IMR-90 (cell line): ENCODE measurements around the gene CLNK. TPM values are rescaled to one million over a fixed set of nuclear protein-coding genes. Genes with fewer than 3 reads are reported as not detected.

Source experiments
- ATAC-seq: fragments of 200-7000 bp; cut with Tn5 transposase; 2 replicates; pipeline ENCODE4 v1.9.1; 2020; ENCODE audit warnings: low read depth, mild to moderate bottlenecking, moderate library complexity
- BruUV-seq: library from RNA; stranded (reverse); fragments of 400-500 nt; replicated peaks from 2 replicates; lab custom pipeline; 2021; lab: Mats Ljungman, UMichigan
- CTCF ChIA-PET: fragments of 300-600 bp; formaldehyde crosslinking; extraction: SDS; loops from one replicate; lab custom pipeline; 2021; ENCODE audit warnings: antibody characterized with exemption; lab: Yijun Ruan, JAX
- POLR2A ChIA-PET: fragments of 300-600 bp; sonication (Branson Sonifier 250); formaldehyde crosslinking; loops from one replicate; lab custom pipeline; 2022; ENCODE audit warnings: antibody characterized with exemption; ENCODE audit not compliant: unreplicated experiment; lab: Charles Lee
- DNase-seq: peaks from one replicate; pipeline ENCODE4 v3.0.0; 2013
- H2AFZ ChIP-seq: replicated peaks from 2 replicates; pipeline ENCODE3; 2013; ENCODE audit warnings: low read length, mild to moderate bottlenecking; ENCODE audit not compliant: poor library complexity
- H2AK5ac ChIP-seq: 2 replicates; pipeline ENCODE4 v1.6.1; 2013; ENCODE audit warnings: low read depth, low read length, inconsistent platforms
- H2AK9ac ChIP-seq: replicated peaks from 2 replicates; pipeline ENCODE3; 2013; ENCODE audit warnings: mild to moderate bottlenecking, low read depth, low read length, moderate library complexity; ENCODE audit not compliant: poor library complexity
- H2BK120ac ChIP-seq: 2 replicates; pipeline ENCODE4 v1.6.1; 2013; ENCODE audit warnings: low read depth, low read length, inconsistent platforms
- H2BK15ac ChIP-seq: 3 replicates; pipeline ENCODE4 v1.6.1; 2013; ENCODE audit warnings: low read depth, low read length, inconsistent platforms
- H2BK20ac ChIP-seq: 2 replicates; pipeline ENCODE4 v1.6.1; 2013; ENCODE audit warnings: low read depth, mild to moderate bottlenecking, inconsistent platforms, low read length, moderate library complexity
- H2BK5ac ChIP-seq: 2 replicates; pipeline ENCODE4 v1.6.1; 2013; ENCODE audit warnings: mild to moderate bottlenecking, low read depth, low read length, inconsistent platforms; ENCODE audit not compliant: poor library complexity, severe bottlenecking
- H3K14ac ChIP-seq: replicated peaks from 2 replicates; pipeline ENCODE4 v1.6.1; 2013; ENCODE audit warnings: low read depth, low read length, inconsistent platforms
- H3K18ac ChIP-seq: 2 replicates; pipeline ENCODE4 v1.6.1; 2013; ENCODE audit warnings: low read depth, low read length, control low read depth
- H3K23ac ChIP-seq: 2 replicates; pipeline ENCODE4 v1.6.1; 2013; ENCODE audit warnings: low read depth, low read length, inconsistent platforms
- H3K27ac ChIP-seq: 2 replicates; pipeline ENCODE4 v1.5.1; 2013; ENCODE audit warnings: mild to moderate bottlenecking, control low read depth, low read length; ENCODE audit not compliant: insufficient read depth
- H3K27me3 ChIP-seq: 2 replicates; pipeline ENCODE4 v1.6.1; 2013; ENCODE audit warnings: low read length; ENCODE audit not compliant: control insufficient read depth, insufficient read depth
- H3K36me3 ChIP-seq: 2 replicates; pipeline ENCODE4 v1.6.1; 2013; ENCODE audit warnings: low read length, mixed read lengths; ENCODE audit not compliant: control insufficient read depth, insufficient read depth
- H3K4ac ChIP-seq: 2 replicates; pipeline ENCODE4 v1.6.1; 2013; ENCODE audit warnings: low read depth, low read length, inconsistent platforms
- H3K4me1 ChIP-seq: 2 replicates; pipeline ENCODE4 v1.6.1; 2013; ENCODE audit warnings: low read length, mixed read lengths; ENCODE audit not compliant: control insufficient read depth, insufficient read depth
- H3K4me2 ChIP-seq: 2 replicates; pipeline ENCODE4 v1.6.1; 2013; ENCODE audit warnings: low read depth, mild to moderate bottlenecking, control low read depth, low read length, moderate library complexity
- H3K4me3 ChIP-seq: 2 replicates; pipeline ENCODE4 v1.5.1; 2013; ENCODE audit warnings: low read depth, mild to moderate bottlenecking, control low read depth, low read length, moderate library complexity; ENCODE audit not compliant: insufficient read depth
- H3K56ac ChIP-seq: 2 replicates; pipeline ENCODE4 v1.6.1; 2013; ENCODE audit warnings: low read length, inconsistent platforms; ENCODE audit not compliant: insufficient read depth; ENCODE audit errors: extremely low read depth
- H3K79me1 ChIP-seq, 2 experiments: 2 replicates each; pipeline ENCODE4 v1.6.1; 2013; ENCODE audit warnings: low read length in 2 of 2, inconsistent platforms in 1 of 2, low read depth in 1 of 2
- H3K9ac ChIP-seq: 2 replicates; pipeline ENCODE4 v1.6.1; 2013; ENCODE audit warnings: low read depth, low read length, control low read depth
- H3K9me1 ChIP-seq: 2 replicates; pipeline ENCODE4 v1.6.1; 2013; ENCODE audit warnings: low read length, inconsistent platforms; ENCODE audit not compliant: insufficient read depth
- H3K9me3 ChIP-seq: 2 replicates; pipeline ENCODE4 v1.6.1; 2013; ENCODE audit warnings: low read length; ENCODE audit not compliant: control insufficient read depth, insufficient read depth
- H4K20me1 ChIP-seq: 2 replicates; pipeline ENCODE4 v1.6.1; 2013; ENCODE audit warnings: low read length, inconsistent platforms; ENCODE audit not compliant: insufficient read depth
- H4K5ac ChIP-seq: 2 replicates; pipeline ENCODE4 v1.6.1; 2013; ENCODE audit warnings: mild to moderate bottlenecking, low read depth, low read length, control low read depth
- H4K8ac ChIP-seq, 2 experiments: 2 replicates each; pipeline ENCODE4 v1.6.1; 2013; ENCODE audit warnings: low read depth in 2 of 2, low read length in 2 of 2, control low read depth in 1 of 2, inconsistent platforms in 1 of 2
- H4K91ac ChIP-seq: 2 replicates; pipeline ENCODE4 v1.6.1; 2013; ENCODE audit warnings: low read depth, low read length, inconsistent platforms; ENCODE audit not compliant: insufficient read depth
- CEBPB ChIP-seq: IDR thresholded peaks from 2 replicates; pipeline ENCODE4 v1.6.1; 2012; ENCODE audit warnings: low read depth, low read length, improper control_type of control experiment
- CHD1 ChIP-seq: IDR thresholded peaks from 2 replicates; pipeline ENCODE4 v1.6.1; 2012; ENCODE audit warnings: low read depth, low read length, improper control_type of control experiment
- FOS ChIP-seq: fragments of 150-350 bp; IDR thresholded peaks from 2 replicates; pipeline ENCODE4 v1.6.1; 2016; ENCODE audit warnings: low read depth, low read length
- MAFK ChIP-seq: IDR thresholded peaks from 2 replicates; pipeline ENCODE4 v1.6.1; 2012; ENCODE audit warnings: low read depth, low read length, improper control_type of control experiment
- MAZ ChIP-seq: IDR thresholded peaks from 2 replicates; pipeline ENCODE4 v1.6.1; 2012; ENCODE audit warnings: low read depth, mild to moderate bottlenecking, low read length, improper control_type of control experiment, moderate library complexity, borderline replicate concordance
- MXI1 ChIP-seq: IDR thresholded peaks from 2 replicates; pipeline ENCODE4 v1.6.1; 2012; ENCODE audit warnings: low read depth, mild to moderate bottlenecking, low read length, moderate library complexity, borderline replicate concordance
- POLR2A ChIP-seq: IDR thresholded peaks from 2 replicates; pipeline ENCODE4 v1.6.1; 2012; ENCODE audit warnings: mild to moderate bottlenecking, low read depth, low read length
- RAD21 ChIP-seq: IDR thresholded peaks from 2 replicates; pipeline ENCODE4 v1.6.1; 2012; ENCODE audit warnings: low read length, improper control_type of control experiment
- RCOR1 ChIP-seq: IDR thresholded peaks from 2 replicates; pipeline ENCODE4 v1.6.1; 2012; ENCODE audit warnings: mild to moderate bottlenecking, low read length, improper control_type of control experiment; ENCODE audit not compliant: insufficient replicate concordance
- RFX5 ChIP-seq: IDR thresholded peaks from 2 replicates; pipeline ENCODE4 v1.8.0; 2012; ENCODE audit warnings: low read depth, mild to moderate bottlenecking, low read length, moderate library complexity
- SMC3 ChIP-seq: fragments of 150-350 bp; IDR thresholded peaks from 2 replicates; pipeline ENCODE4 v1.6.1; 2016; ENCODE audit warnings: low read depth, mild to moderate bottlenecking, antibody characterized with exemption, low read length, moderate library complexity
- WGBS, 2 experiments: methylation state at CpG; one replicate each; pipeline versions ENCODE4 v1.1.5 to v1.1.7; 2013; ENCODE audit warnings: missing lambda C conversion rate in 2 of 2; ENCODE audit not compliant: insufficient read length in 1 of 2; ENCODE audit errors: extremely low coverage in 2 of 2; 5-methylcytosine and 5-hydroxymethylcytosine counted together
- dilution Hi-C: fragments of 300-500 bp; cut with HindIII; formaldehyde crosslinking; loops from one replicate; pipeline ENCODE4 v1.14.3; 2018; ENCODE audit warnings: low sequenced_read_pairs; ENCODE audit not compliant: unreplicated experiment
- in situ Hi-C: fragments of 300-500 bp; cut with MboI; formaldehyde crosslinking; loops from 3 replicates; pipeline ENCODE4 v1.14.3; 2019; ENCODE audit warnings: low sequenced_read_pairs, inconsistent platforms, mixed read lengths
- intact Hi-C: fragments of 100-400 bp; cut with micrococcal nuclease; formaldehyde crosslinking; loops from 2 replicates; pipeline ENCODE4 v1.10.0; 2022
- polyA plus RNA-seq, 3 experiments: library from polyadenylated mRNA; depleted of rRNA; stranded (reverse); fragments of >200 nt; gene quantifications; 2 replicates each; pipeline ENCODE4 v1.2.3, GENCODE V29; 2012; ENCODE audit warnings: low replicate concordance in 1 of 3
- total RNA-seq: library from RNA; depleted of rRNA; stranded (reverse); fragments of >200 nt; gene quantifications from 2 replicates; pipeline ENCODE4 v1.2.3, GENCODE V29; 2012
- TF ChIP-seq, protein P1 (sequence below): conservative IDR thresholded peaks from 2 replicates; pipeline ENCODE4 v1.5.1; 2012; ENCODE audit warnings: mild to moderate bottlenecking, low read depth, low read length, improper control_type of control experiment
- TF ChIP-seq, protein P2 (sequence below): fragments of 150-350 bp; IDR thresholded peaks from 2 replicates; pipeline ENCODE4 v1.6.1; 2017; ENCODE audit warnings: mild to moderate bottlenecking, antibody characterized with exemption, low read length, low read depth
- TF ChIP-seq, protein P3 (sequence below): fragments of 150-350 bp; IDR thresholded peaks from 2 replicates; pipeline ENCODE4 v1.6.1; 2016; ENCODE audit warnings: low read depth, mild to moderate bottlenecking, low read length, moderate library complexity, borderline replicate concordance

Gene CLNK
- total and polyA plus RNA-seq, 2 of the 4 experiments (the other 2 are of a cell fraction): not detected

DNA sequence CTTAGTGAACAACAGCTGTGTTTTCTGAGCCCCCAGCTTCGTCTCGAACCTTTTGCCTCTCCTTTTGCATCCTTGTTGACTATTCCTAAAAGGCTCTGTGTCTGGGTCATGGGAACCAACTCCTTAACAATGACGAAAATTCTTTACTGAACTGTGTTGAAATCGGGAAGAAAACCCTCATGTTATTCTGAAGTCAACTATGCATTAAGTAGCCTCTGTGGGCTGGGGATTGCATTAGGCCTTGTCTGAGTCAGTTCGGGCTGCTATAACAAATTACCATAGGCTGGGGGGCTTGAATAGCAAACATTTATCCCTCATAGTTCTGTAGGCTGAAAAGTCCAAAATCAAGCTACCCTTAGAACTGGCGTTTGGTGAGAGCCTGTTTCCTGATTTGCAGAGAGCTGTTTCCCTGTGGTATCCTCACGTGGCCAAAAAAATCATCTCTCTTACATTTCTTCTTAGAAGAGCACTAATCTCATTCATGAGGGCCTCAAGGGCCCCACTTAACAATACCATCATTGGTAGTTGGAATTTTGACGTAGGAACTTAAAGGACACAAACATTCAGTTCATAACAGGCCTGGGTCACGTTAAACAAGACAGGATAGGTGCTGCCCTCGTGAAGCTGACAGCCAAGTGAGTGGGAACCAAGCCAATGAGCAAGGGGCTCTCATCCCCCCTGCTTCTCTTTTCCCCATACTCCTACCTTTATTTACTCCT is 75.9 kb downstream of the CLNK start:
- H2AFZ ChIP-seq: no peak overlapping the region
- peaks cover 17% of the 10 kb centered on the region for H3K4me1 ChIP-seq
- peaks cover 21% of the 10 kb centered on the region for H3K9me1 ChIP-seq
- peak overlapping the region; percentile 96; the same call in 2 of the 3 replicates for H2BK15ac ChIP-seq
- H3K4me3 ChIP-seq: no peak overlapping the region
- H3K4ac ChIP-seq: peak overlapping the region; percentile 26
- CTCF ChIA-PET: no interaction called here
- intact Hi-C loops (no loop called here), in situ Hi-C loops (no loop called here), dilution Hi-C loops (no loop called here)
- DNase-seq (peak; percentile 18), ATAC-seq (no peak)
- peak overlapping the region; percentile 54 for H2BK5ac ChIP-seq
- H3K36me3 ChIP-seq: no peaks in the 10 kb centered on the region
- peak overlapping the region; percentile 75; the same call in 1 of the 2 replicates for H2BK20ac ChIP-seq
- 93% methylated on average over 4 of the region's 10 CpGs; no CpG with 5 or more reads in 1 of the 2 experiments for WGBS, 2 experiments
- H4K91ac ChIP-seq: peak overlapping the region; percentile 66
- no peak overlapping the region for H2AK9ac ChIP-seq
- no peak overlapping the region for H3K56ac ChIP-seq
- no peak overlapping the region for H3K9ac ChIP-seq
- H3K9me3 ChIP-seq: no peaks in the 10 kb centered on the region
- H3K23ac ChIP-seq: no peak overlapping the region
- peak overlapping the region; percentile 13 to 45; a peak in 1 of 4 replicates for H4K8ac ChIP-seq
- no peak overlapping the region for H3K27ac ChIP-seq
- H4K5ac ChIP-seq: peak overlapping the region; percentile 44; the same call in 1 of the 2 replicates
- POLR2A ChIA-PET: interaction anchor here (0.6 kb wide), 1 partner anchor 15 kb away, joined by 3 read pairs; no protein-coding TSS in a partner anchor
- no peak for TF ChIP-seq MAZ
- TF ChIP-seq CEBPB: no peak
- TF ChIP-seq, protein P1, sequence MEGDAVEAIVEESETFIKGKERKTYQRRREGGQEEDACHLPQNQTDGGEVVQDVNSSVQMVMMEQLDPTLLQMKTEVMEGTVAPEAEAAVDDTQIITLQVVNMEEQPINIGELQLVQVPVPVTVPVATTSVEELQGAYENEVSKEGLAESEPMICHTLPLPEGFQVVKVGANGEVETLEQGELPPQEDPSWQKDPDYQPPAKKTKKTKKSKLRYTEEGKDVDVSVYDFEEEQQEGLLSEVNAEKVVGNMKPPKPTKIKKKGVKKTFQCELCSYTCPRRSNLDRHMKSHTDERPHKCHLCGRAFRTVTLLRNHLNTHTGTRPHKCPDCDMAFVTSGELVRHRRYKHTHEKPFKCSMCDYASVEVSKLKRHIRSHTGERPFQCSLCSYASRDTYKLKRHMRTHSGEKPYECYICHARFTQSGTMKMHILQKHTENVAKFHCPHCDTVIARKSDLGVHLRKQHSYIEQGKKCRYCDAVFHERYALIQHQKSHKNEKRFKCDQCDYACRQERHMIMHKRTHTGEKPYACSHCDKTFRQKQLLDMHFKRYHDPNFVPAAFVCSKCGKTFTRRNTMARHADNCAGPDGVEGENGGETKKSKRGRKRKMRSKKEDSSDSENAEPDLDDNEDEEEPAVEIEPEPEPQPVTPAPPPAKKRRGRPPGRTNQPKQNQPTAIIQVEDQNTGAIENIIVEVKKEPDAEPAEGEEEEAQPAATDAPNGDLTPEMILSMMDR: no peak
- no peak for TF ChIP-seq MAFK
- TF ChIP-seq, protein P2, sequence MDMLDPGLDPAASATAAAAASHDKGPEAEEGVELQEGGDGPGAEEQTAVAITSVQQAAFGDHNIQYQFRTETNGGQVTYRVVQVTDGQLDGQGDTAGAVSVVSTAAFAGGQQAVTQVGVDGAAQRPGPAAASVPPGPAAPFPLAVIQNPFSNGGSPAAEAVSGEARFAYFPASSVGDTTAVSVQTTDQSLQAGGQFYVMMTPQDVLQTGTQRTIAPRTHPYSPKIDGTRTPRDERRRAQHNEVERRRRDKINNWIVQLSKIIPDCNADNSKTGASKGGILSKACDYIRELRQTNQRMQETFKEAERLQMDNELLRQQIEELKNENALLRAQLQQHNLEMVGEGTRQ: no peak
- no peak for TF ChIP-seq MXI1
- no peak for TF ChIP-seq RCOR1
- no peak for TF ChIP-seq RAD21
- no peak for TF ChIP-seq POLR2A
- no peak for TF ChIP-seq CHD1
- TF ChIP-seq FOS: no peak
- TF ChIP-seq, protein P3, sequence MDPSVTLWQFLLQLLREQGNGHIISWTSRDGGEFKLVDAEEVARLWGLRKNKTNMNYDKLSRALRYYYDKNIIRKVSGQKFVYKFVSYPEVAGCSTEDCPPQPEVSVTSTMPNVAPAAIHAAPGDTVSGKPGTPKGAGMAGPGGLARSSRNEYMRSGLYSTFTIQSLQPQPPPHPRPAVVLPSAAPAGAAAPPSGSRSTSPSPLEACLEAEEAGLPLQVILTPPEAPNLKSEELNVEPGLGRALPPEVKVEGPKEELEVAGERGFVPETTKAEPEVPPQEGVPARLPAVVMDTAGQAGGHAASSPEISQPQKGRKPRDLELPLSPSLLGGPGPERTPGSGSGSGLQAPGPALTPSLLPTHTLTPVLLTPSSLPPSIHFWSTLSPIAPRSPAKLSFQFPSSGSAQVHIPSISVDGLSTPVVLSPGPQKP: no peak
- no peak for TF ChIP-seq SMC3
- no peak for TF ChIP-seq RFX5
- peak overlapping the region; percentile 69 for H2AK5ac ChIP-seq
- peak overlapping the region; percentile 83 for H2BK120ac ChIP-seq
- H4K20me1 ChIP-seq: no peaks in the 10 kb centered on the region
- no peaks in the 10 kb centered on the region for H3K27me3 ChIP-seq
- peak overlapping the region; percentile 70; the same call in 1 of the 2 replicates for H3K18ac ChIP-seq
- peak overlapping the region; percentile 64; the same call in 1 of the 2 replicates for H3K14ac ChIP-seq
- BruUV-seq: no TSS peak
- H3K79me1 ChIP-seq: no peaks in the 10 kb centered on the region
- no peak overlapping the region for H3K4me2 ChIP-seq
